ENCODE data around the gene ADGRD1. TPM values are rescaled to one million over a fixed set of nuclear protein-coding genes. Genes with fewer than 3 reads are reported as not detected.

The ADGRD1 gene
- total RNA-seq, 1 donor from 2014 or later: 46.9 TPM

DNA sequence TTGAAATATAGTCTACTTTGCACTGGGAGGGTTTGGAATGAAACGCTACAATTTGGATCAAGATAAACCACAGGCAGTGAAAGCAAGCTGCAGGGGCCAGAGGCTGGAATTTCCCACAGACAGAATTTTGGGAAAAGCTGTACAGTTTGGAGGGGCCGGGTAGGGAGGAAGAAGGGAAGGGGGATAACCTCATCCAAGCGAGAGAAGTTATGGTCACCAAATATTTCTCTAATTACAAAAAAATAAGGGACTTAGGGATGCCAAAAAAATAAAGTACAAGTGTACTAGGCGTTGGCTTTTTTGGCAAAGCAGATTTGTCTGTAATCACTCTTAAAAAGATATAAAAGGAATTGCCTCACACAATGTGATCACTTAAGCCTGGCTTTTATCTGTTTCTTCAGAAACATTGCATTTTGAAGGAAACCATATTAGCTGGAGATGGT is 31.2 kb upstream of the ADGRD1 start:
- intact Hi-C loops (cut with DNase I): no loop called here
- DNase-seq (ENCODE audit: low spot score in 2 of 2): no peak
- H3K27me3 ChIP-seq: no peaks in the 10 kb centered on the region
- no peaks in the 10 kb centered on the region for H3K4me1 ChIP-seq
- TF ChIP-seq CTCF (IDR thresholded peaks at IDR 0.05): no peak
- no peaks in the 10 kb centered on the region for H3K9me3 ChIP-seq
- H3K36me3 ChIP-seq: no peaks in the 10 kb centered on the region
- no peak overlapping the region for H3K27ac ChIP-seq
- H3K4me3 ChIP-seq: no peak overlapping the region

GRCh38 chr12:130924966-130925665 is 28.6 kb upstream of the ADGRD1 start:
- Histone ChIP-seq H3K36me3 (no peaks in the 10 kb centered on the region), H3K27me3 (no peaks in the 10 kb centered on the region), H3K4me1 (no peaks in the 10 kb centered on the region), H3K9me3 (no peaks in the 10 kb centered on the region), H3K27ac (no peak overlapping the region), H3K4me3 (no peak overlapping the region)
- intact Hi-C loops (cut with DNase I): no loop called here
- TF ChIP-seq CTCF (IDR thresholded peaks at IDR 0.05): no peak
- no peak for DNase-seq (ENCODE audit: low spot score in 2 of 2)

- intact Hi-C loops (cut with DNase I): no loop called here
- no peaks in the 10 kb centered on the region for H3K9me3 ChIP-seq
- TF ChIP-seq CTCF (IDR thresholded peaks at IDR 0.05): no peak
- DNase-seq (ENCODE audit: low spot score in 2 of 2): no peak
- no peaks in the 10 kb centered on the region for H3K27me3 ChIP-seq
- no peaks in the 10 kb centered on the region for H3K36me3 ChIP-seq
- no peak overlapping the region for H3K27ac ChIP-seq
- H3K4me1 ChIP-seq: no peaks in the 10 kb centered on the region
- H3K4me3 ChIP-seq: no peak overlapping the region
Observed at GRCh38 chr12:130925666-130926015, 28.1 kb upstream of the ADGRD1 start.

DNA sequence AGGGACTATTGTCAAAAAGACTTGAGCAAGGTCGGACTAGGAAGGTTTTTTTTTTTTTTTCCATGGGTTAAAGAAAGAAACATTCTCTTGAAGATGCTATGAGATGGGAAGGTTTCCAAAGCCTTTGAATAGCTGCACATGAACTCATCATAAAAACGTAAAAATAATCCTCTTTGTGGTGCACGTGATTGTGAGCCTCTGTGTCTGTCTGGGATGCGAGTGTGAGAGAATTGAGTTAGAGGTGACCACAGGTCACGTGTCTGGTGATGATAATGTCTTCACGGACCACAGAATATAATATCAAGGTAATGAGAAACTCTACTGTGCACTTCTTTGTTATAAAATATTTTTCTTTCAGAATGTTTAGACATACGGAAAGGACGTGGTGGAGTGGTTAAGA is 24.3 kb upstream of the ADGRD1 start:
- DNase-seq (ENCODE audit: low spot score in 2 of 2): no peak
- no peak overlapping the region for H3K4me3 ChIP-seq
- no peaks in the 10 kb centered on the region for H3K36me3 ChIP-seq
- TF ChIP-seq CTCF (IDR thresholded peaks at IDR 0.05): no peak
- no peaks in the 10 kb centered on the region for H3K4me1 ChIP-seq
- H3K27me3 ChIP-seq: no peaks in the 10 kb centered on the region
- intact Hi-C loops (cut with DNase I): no loop called here
- no peak overlapping the region for H3K27ac ChIP-seq
- H3K9me3 ChIP-seq: no peaks in the 10 kb centered on the region

GRCh38 chr12:130932061-130932930 is 21.4 kb upstream of the ADGRD1 start:
- no peak for DNase-seq (ENCODE audit: low spot score in 2 of 2)
- Histone ChIP-seq H3K27me3 (no peaks in the 10 kb centered on the region), H3K36me3 (no peaks in the 10 kb centered on the region), H3K9me3 (no peaks in the 10 kb centered on the region), H3K4me3 (no peak overlapping the region), H3K27ac (no peak overlapping the region), H3K4me1 (no peaks in the 10 kb centered on the region)
- intact Hi-C loops (cut with DNase I): no loop called here
- TF ChIP-seq CTCF (IDR thresholded peaks at IDR 0.05): no peak
